CD4-positive, alpha-beta T cell treated with Interferon alpha-2 for 1 hour (primary cell): ENCODE results near the gene LPCAT4.

Experiments
- DNase-seq, 2 donors: peaks; one replicate each; pipeline ENCODE4 v3.0.0-alpha.2; 2020 to 2022

Gene LPCAT4

DNA sequence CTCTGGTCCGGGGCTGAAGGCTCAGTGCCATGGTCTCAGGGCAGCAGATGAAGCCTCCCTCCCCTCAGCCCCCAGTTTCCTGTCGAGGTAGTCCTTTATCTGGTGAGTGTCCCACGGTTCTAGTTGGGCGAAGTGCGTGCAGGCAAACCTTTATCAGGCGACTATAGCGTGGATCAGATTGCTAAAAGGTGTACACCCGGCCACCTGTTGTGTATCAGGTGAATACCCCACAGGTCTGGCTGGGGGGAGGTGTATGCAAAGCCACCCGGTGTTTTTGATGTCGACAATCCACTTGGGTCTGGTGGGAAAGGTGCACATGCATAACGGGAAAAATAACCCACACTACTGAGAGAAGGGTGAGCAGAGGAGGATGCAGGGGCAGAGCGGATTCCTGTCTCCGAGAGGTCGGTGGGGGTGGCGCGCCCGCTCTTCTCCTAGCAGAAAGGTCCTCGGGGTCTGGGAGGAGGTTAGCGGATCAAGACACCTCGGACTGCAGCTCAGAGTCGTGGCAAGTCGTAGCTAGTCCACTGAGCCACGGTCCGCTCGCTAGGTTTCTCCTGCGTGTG lies 29.9 kb downstream of the LPCAT4 start:
- DNase-seq = peak in 1 of 2 donors; percentile 47

GRCh38 chr15:34336231-34336990 lies 30.6 kb downstream of the LPCAT4 start:
- DNase-seq = peak in 1 of 2 donors; percentile 36

- DNase-seq = peak in 1 of 2 donors; percentile 48
Measured at GRCh38 chr15:34335176-34336032, 31.6 kb downstream of the LPCAT4 start.

- no peak for DNase-seq
Measured at GRCh38 chr15:34334672-34335071, 32.3 kb downstream of the LPCAT4 start.

DNA sequence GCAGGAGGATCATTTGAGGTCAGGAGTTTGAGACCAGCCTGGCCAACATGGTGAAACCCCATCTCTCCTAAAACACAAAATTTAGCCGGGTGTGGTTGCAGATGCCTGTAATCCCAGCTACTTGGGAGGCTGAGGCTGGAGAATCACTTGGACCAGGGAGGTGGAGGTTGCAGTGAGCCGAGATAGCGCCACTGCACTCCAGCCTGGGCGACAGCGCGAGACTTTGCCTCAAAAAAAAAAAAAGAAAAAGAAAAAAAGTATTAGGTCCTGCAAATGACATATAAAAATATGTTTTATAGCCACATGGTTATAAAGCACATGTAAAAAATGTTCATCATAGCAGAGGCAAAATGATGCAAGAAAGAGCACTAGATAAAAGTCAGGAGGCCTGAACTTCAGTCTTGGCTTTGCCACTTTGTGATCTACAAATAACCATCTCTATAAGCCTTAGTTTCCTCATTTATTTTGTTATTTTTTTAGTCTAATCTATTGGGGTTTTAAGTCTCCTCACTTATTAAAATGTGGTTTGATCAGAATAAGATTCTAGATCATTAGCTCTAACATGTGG lies 34.4 kb downstream of the LPCAT4 start:
- DNase-seq = no peak

GRCh38 chr15:34331809-34332208 lies 35.2 kb downstream of the LPCAT4 start:
- DNase-seq = peak in 1 of 2 donors; percentile 53

- DNase-seq = no peak
Measured at GRCh38 chr15:34330279-34330678, 36.7 kb downstream of the LPCAT4 start.

GRCh38 chr15:34329006-34329405 lies 38.0 kb downstream of the LPCAT4 start:
- no peak for DNase-seq

DNA sequence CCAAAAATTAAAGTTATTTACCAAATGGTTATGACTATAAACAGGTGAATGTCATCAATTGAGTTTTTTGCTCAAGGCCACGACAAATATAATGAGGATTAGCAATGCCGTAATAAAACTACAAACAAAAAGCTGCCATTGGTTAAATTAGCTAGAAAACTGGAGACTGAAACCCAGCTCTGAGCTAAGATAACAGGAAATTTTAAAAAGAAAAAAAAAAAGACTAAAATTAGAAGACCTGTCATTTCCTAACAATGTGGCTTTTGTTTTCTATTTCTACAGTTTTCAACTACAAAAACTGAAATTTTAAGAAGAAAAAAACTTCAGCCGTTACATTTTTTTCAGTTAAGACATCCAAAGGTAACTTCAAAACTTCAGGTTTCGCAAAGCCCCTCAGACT lies 39.1 kb downstream of the LPCAT4 start:
- DNase-seq = peak in 1 of 2 donors; percentile 35

GRCh38 chr15:34325368-34325767 lies 41.6 kb downstream of the LPCAT4 start:
- DNase-seq = no peak

DNA sequence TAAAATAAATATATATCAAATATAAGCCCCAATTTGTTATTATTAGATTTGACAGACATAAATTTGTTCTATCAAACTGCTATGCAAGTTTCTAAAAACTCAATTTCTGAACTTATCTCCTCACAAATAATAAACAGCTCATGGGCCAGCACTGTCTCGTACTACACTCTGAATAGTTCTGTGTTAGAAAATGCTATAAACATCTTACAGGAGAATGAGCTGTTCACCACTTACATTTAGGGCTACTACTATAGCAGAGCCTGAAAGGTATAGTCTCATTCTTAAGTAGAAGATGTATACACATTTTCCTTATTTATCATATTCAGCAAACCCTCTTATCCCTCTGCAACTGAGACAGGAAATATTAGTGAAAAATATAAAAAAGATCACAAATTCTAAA lies 42.1 kb downstream of the LPCAT4 start:
- DNase-seq = no peak

- no peak for DNase-seq
Measured at GRCh38 chr15:34323217-34323616, 43.8 kb downstream of the LPCAT4 start.

DNA sequence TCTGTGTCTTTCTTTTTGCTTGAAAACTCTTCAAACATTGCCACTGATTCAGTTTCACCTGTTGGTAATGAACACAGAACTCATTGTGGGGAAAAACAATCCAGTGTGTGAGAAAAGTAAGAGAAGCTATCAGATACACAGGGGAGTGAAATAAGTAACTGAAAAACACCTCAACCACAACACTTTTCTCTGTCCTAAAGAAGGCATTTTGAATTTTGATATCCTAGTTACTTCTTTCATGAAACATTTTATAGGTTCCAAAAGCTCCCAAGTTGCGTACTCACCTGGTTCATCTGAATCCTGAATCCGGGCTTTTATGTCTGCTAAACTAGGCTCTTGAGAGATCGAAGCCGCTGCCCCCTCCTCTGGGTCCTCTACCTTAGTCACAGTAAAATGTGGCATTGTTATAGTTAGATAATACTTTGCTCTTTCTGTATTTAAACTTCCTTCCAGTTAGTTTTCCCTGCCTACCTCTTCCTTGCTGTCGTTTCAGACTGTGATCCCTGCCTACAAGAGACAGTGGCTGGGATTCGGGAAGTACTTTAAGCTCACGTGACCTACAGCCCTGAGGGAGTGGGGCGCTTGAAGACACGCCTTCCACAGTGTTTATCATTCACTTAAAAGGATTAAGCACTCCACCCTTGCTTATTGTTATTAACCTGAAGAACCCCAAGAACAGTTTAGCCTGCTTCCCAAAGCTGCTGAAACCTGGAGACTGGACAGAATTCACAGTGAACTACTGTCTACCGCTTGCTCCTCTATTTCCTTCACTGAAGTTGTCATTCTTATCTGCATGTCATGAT lies 48.5 kb downstream of the LPCAT4 start:
- peak; percentile 22 to 42 for DNase-seq

- no peak for DNase-seq
Measured at GRCh38 chr15:34314491-34315490, 52.2 kb downstream of the LPCAT4 start.

DNA sequence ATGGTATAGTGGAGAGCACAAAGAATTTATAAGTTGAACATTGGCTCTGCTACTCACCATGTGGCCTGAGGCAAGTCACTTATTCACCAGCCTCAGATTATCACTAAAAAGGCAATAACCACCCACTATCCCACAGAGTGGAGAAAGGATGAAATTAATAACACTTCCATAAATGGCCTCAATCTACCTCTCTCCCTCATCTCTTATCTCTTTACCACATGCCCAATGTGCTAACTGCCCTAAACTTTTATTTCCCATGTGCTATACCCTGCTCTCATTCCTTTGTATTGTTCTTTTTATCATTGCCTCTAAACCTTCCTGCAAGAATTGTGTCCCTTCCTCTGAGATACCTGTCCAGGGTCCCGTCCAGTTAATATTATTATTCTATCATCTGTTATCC lies 55.4 kb downstream of the LPCAT4 start:
- DNase-seq = no peak
